GM18499 (cell line): ENCODE measurements around the gene CRB2.

Experiments used
- ATAC-seq: cut with Tn5 transposase; IDR thresholded peaks from one replicate; pipeline ENCODE4 v1.9.1; 2021; ENCODE audit warnings: moderate number of reproducible peaks; ENCODE audit not compliant: insufficient read depth, unreplicated experiment

CRB2 gene

GRCh38 chr9:123377211-123377971 is 21.4 kb downstream of the CRB2 start:
- no peak for ATAC-seq

GRCh38 chr9:123378025-123378424 is 22.0 kb downstream of the CRB2 start:
- ATAC-seq, result no peak

- ATAC-seq, result no peak
These were observed 23.1 kb downstream of the CRB2 start for GRCh38 chr9:123378956-123379660.

DNA sequence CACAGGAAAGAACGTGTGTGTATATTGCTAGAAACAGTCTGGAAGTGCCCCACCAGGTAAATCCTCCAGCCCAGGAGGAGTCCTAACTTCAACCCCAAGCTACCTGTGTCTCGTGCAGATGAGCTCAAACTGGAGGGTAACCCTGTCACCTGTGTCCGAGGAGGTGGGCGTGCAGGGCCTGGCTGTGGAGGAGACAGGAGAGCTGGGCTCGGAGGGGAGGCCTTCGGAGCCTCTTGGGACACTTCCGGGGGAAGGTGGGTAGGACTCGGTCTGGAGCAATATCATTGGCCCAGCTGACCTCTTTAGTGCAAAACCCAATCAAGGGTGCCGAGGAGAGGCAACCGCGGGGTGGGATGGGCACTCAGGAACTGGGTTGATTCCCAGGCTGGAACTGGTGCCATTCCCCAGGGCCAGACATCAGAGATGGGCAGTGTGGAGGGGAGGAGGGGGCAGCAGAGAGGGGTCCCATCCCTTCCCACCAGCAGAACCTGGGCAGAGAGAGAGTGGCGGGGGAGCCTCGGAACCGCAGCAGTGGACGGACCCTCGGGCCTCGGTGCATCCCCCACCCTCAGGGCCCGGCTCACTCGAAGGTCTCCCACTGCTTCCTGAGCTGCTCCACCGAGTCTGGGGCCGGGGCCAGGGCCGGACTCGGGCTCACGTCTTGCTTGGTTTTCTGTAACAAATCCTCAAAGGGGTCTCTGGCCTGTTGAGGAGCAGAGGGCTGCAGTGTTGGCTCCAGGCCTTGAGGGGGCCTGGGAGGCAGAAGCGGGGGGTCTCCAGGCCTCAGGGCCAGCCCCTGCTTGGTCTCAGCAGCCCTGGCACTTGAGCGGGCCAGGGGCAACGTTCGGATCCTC is 25.1 kb downstream of the CRB2 start:
- ATAC-seq, result no peak

DNA sequence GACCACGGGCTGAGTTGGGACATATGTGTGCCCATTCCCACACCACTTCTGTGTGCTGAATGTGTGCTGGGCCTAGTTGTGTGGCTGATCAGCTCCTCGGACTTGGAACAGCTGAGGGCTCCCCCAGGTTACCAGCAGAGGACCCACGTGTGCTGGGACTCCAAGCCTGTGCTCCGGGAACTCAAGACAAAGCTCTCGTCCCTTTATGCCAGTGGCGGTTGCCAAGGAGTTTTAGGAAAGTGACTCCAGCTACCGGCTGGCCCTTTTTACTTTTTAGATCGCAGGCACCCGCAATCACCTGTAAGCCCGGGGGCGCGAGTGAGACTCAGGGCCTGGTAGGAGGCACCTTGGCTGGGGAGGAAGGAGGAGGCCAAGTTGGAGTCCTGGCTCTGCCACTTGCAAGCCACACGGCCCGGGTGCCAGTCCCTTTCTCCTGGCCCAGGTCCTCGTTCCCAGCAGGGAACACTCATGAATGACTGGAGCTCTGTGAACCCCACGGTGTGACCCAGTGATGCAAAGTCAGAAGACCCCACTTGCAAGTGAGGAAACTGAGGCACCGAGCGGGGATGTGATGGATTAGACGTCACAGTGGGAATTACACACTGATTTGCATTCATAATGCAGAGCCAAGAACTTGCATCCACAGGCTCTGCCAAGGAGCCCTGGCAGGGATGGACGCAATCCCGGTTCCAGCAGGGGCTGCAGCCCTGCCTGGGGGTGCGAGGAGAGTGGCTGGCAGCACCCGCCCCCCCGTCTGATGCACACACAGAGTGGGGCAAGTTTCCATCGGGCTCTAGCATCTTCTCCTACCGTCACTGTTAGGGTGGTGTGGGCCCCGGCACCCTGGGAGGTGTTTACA is 26.9 kb downstream of the CRB2 start:
- ATAC-seq, result no peak

- ATAC-seq, result no peak
These were observed 27.6 kb downstream of the CRB2 start for GRCh38 chr9:123383512-123384170.

- no peak for ATAC-seq
These were observed 31.7 kb downstream of the CRB2 start for GRCh38 chr9:123387686-123388085.

DNA sequence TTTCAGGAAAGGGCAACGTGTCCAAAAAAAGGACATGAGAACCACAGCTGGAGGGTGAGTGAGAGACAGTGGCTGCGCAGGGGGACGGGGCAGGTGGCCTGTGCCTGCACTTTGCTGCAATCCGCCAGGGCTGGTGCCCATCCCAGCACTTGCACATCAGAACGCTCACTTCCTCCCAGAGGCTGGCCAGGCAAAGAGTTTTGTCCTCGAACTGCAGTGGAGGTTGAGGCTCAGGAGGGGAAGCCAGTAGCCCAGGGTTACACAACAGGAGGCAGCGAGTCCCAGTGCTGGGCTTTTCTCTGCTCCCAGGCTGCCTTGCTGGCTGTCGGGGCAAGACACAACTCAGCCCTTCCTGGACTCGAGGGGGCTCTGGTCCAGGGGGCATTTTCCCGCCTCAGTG is 33.1 kb downstream of the CRB2 start:
- no peak for ATAC-seq

DNA sequence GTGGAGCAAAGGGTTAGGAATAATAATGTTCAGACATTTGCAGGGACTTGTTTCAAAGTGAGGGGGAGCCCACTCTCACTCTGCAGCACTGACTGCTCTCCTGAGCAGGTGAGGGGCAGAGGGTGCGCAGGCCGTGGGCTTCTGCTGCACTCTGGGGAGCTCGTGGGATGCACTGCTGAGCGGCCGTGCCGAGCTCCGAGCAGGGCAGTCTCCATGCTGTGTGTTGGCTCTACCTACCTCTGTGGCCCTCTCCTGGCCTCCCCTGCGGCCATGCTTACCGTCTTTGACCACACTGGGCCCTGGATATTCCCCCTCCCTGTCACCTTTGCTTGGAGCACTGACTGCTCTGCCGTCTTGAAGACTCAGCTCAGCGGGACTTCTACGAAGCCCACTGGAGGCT is 33.7 kb downstream of the CRB2 start:
- ATAC-seq, result no peak

DNA sequence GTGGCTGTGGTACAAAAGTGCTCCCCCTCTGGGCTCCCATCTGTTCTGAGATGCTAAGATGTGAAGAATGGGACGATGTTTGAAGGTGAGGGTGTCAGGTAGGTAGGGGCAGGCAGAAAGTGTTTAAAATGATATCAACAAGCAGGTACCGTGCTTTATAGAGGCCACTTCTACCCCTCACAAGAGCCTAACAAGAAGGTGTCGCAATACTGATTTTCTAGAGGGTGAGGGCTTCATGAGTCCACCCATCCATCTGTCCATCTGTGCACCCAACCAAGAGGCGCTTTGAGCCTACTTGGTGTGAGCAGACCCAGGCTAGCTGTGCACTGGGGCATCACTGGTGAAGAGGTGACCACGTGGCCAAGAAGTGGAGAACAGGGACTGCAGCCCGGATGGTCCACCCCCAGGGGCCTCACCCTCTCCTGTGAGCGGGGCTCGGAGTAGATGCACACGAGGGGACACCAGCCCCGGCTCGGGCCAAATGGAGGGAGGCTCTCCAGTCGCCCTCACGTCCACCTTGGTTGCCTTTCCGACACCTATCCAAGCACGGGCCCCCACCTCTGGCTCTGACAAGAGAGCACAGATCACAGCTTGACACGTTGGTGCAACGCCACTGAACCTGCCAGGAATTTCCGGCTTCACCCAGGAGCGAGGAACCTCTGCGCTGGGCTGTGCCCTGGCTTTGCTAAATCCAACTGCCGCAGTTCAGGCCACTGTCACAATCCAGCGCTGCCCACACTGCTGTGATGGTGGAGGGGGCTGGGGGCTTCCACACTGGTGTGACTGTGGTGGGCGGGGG is 34.5 kb downstream of the CRB2 start:
- ATAC-seq, result no peak

DNA sequence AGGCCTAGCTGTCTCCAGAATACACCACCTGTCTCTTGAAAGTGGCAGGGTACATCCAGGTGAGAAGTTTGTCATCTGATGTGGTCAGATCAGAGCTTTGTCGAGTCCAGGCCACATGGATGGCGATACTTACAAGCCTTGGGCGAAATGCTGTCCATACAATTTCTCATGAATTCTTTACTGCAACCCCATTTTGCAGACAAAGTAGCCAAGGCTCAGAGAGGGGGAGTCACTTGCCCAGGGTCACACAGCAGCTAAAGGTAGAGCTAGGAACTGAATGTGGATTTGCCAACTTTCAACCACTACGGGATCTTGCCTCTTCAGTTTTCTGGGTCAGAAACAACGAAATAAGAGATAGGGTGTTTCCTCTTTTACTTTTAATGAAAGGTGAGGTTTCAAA is 35.2 kb downstream of the CRB2 start:
- no peak for ATAC-seq

- no peak for ATAC-seq
These were observed 35.9 kb downstream of the CRB2 start for GRCh38 chr9:123391946-123392345.

GRCh38 chr9:123392802-123393201 is 36.8 kb downstream of the CRB2 start:
- ATAC-seq, result no peak

DNA sequence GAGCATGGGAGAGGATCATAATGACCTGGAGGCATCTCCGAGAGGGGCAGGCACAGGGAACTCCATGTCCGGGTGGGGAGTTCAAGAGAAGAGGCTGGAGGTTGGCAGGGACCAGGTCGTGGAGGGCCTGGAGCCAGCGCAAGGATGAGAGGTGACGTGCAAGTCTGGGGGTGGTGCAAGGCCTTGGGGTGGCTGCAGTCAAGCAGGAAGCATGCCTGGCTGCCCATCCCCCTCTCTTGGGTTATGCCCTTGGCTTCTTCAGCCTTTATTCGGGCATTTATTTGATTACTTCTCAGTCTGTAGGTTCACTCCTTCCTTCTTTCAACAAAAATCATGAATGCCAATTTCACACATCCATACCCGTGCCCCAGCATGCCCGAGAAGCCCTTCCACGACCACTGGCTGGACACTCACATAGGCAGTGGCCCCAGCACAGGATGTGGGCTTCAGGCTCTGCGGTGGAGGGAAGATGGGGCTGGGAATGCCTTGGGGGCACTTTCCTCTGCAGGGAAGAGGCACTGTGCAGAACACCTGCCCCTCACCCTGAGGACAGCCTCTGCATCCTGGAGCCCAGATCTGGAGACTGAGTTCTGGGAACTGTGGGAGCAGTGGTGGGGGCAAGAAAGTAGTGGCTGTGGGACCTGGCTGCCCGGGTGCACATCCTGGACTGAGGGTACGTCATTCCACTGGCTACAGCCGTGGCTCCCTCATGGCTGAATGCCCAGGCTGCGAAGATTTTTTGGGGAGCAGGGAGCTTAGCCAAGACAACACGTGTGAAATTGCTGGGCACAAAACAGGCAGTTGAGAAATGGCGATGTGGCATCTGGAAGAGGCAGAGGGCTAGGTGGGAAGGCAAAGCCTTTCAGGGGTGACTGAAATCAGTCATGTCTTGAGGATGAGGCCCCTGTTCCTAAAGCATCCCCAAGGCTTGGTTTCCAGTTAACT is 38.6 kb downstream of the CRB2 start:
- ATAC-seq, result no peak

- no peak for ATAC-seq
These were observed 39.3 kb downstream of the CRB2 start for GRCh38 chr9:123395276-123395688.

- no peak for ATAC-seq
These were observed 39.9 kb downstream of the CRB2 start for GRCh38 chr9:123395689-123396511.

DNA sequence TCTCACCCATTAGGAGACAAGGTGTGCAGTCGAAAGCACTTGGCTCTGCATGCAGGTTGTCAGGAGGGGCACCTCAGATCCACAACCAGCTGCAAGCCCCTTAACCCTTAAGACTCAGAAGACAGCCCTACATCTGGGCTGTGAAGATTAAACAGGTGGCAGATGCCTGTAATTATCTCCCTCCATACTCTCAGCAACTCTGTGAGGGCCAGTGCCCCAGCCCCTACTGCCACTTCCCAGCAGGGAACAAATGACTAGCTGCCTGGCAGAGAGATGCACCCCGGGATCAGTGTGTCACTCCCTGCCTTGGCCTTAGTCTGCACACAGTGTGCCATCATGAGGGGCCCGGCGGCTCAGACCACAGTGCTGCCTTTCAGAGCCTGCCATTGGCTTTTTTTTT is 42.0 kb downstream of the CRB2 start:
- no peak for ATAC-seq
